B cell (primary cell): Measurements from ENCODE around the gene THSD4. TPM values are rescaled to one million over a fixed set of nuclear protein-coding genes. Genes with fewer than 3 reads are reported as not detected.

ENCODE experiments used
- ATAC-seq: fragments of 200-7000 bp; cut with Tn5 transposase; one replicate; pipeline ENCODE4 v1.10.0; 2021; ENCODE audit warnings: low read depth, mild to moderate bottlenecking, moderate number of reproducible peaks, moderate library complexity
- CTCF ChIA-PET: fragments of 350-600 bp; sonication (Branson Sonifier 250); formaldehyde crosslinking; loops from one replicate; lab custom pipeline; 2021; ENCODE audit warnings: antibody characterized with exemption, inconsistent platforms; lab: Charles Lee
- POLR2A ChIA-PET: fragments of 350-600 bp; sonication (Branson Sonifier 250); formaldehyde crosslinking; loops from one replicate; lab custom pipeline; 2021; ENCODE audit warnings: antibody characterized with exemption; lab: Charles Lee
- DNase-seq: peaks from one replicate; pipeline ENCODE4 v3.0.0; 2013
- H2AFZ ChIP-seq: 2 replicates; pipeline ENCODE4 v1.6.1; 2012; ENCODE audit warnings: mild to moderate bottlenecking, low read depth, low read length; ENCODE audit not compliant: insufficient read depth, poor library complexity, severe bottlenecking
- H3K27ac ChIP-seq, 2 donors: 1 replicate in 1 of 2; 2 replicates in 1 of 2; pipeline ENCODE4 v1.5.1; 2012 to 2013; ENCODE audit warnings: low read length in 2 of 2, mild to moderate bottlenecking in 2 of 2, moderate library complexity in 1 of 2
- H3K27me3 ChIP-seq, 4 experiments: fragments of 200-600 bp in 1 of 4; sonication (generic) in 1 of 4; replicated peaks in 1 of 4; 1 replicate in 2 of 4; 2 replicates in 2 of 4; pipeline versions ENCODE4 v1.6.1 to v1.7.0; 2013 to 2016; ENCODE audit warnings: low read length in 3 of 4, mild to moderate bottlenecking in 2 of 4, mixed read lengths in 1 of 4, moderate library complexity in 1 of 4; ENCODE audit not compliant: insufficient read depth in 4 of 4, control insufficient read depth in 3 of 4; ENCODE audit errors: control extremely low read depth in 1 of 4
- H3K36me3 ChIP-seq, 2 experiments: replicated peaks in 1 of 2; 1 replicate in 1 of 2; 2 replicates in 1 of 2; pipeline versions ENCODE4 v1.6.1 to v1.7.1; 2013; ENCODE audit warnings: low read length in 1 of 2; ENCODE audit not compliant: insufficient read depth in 2 of 2, control insufficient read depth in 1 of 2; ENCODE audit errors: control extremely low read depth in 1 of 2, extremely low read depth in 1 of 2
- H3K4me1 ChIP-seq, 2 donors: fragments of 200-600 bp in 1 of 2; sonication (generic) in 1 of 2; 1 replicate in 1 of 2; 2 replicates in 1 of 2; pipeline versions ENCODE4 v1.5.1 to v1.6.1; 2013 to 2017; ENCODE audit warnings: low read length in 2 of 2; ENCODE audit not compliant: control insufficient read depth in 2 of 2, insufficient read depth in 2 of 2
- H3K4me2 ChIP-seq: replicated peaks from 2 replicates; pipeline ENCODE3; 2012; ENCODE audit warnings: mild to moderate bottlenecking, low read depth, low read length; ENCODE audit not compliant: poor library complexity, severe bottlenecking
- H3K4me3 ChIP-seq, 5 experiments: fragments of 200-600 bp in 1 of 5; sonication (generic) in 1 of 5; 1 replicate in 3 of 5; 2 replicates in 2 of 5; pipeline versions ENCODE4 v1.5.1 to v1.7.0; 2011 to 2016; ENCODE audit warnings: low read length in 4 of 5, mild to moderate bottlenecking in 4 of 5, low read depth in 2 of 5, control low read depth in 1 of 5, moderate library complexity in 1 of 5; ENCODE audit not compliant: insufficient read depth in 1 of 5; ENCODE audit errors: control extremely low read depth in 1 of 5, extremely low read depth in 1 of 5
- H3K79me2 ChIP-seq: fragments of 200-600 bp; sonication (generic); one replicate; pipeline ENCODE4 v1.6.0; 2016; ENCODE audit warnings: low read length; ENCODE audit not compliant: control insufficient read depth, insufficient read depth
- H3K9ac ChIP-seq: fragments of 200-600 bp; sonication (generic); 2 replicates; pipeline ENCODE4 v1.6.1; 2017; ENCODE audit warnings: mild to moderate bottlenecking, low read length, moderate library complexity
- H3K9me3 ChIP-seq, 3 donors: one replicate each; pipeline versions ENCODE4 v1.6.1 to v1.7.1; 2013; ENCODE audit warnings: low read length in 2 of 3; ENCODE audit not compliant: control insufficient read depth in 2 of 3, insufficient read depth in 1 of 3; ENCODE audit errors: control extremely low read depth in 1 of 3
- H4K20me1 ChIP-seq: 2 replicates; pipeline ENCODE4 v1.6.0; 2012; ENCODE audit warnings: mild to moderate bottlenecking, low read length; ENCODE audit not compliant: insufficient read depth, control insufficient read depth, poor library complexity, severe bottlenecking
- H3K27ac Mint-ChIP-seq: one replicate; pipeline ENCODE4 v1.8.0; 2021; ENCODE audit warnings: mixed read lengths
- H3K27me3 Mint-ChIP-seq: one replicate; pipeline ENCODE4 v1.8.0; 2021; ENCODE audit warnings: mixed read lengths
- H3K4me1 Mint-ChIP-seq: one replicate; pipeline ENCODE4 v1.8.0; 2021; ENCODE audit warnings: mixed read lengths
- H3K4me3 Mint-ChIP-seq: one replicate; pipeline ENCODE4 v1.8.0; 2021; ENCODE audit warnings: mixed read lengths
- H3K9me3 Mint-ChIP-seq: one replicate; pipeline ENCODE4 v1.8.0; 2022; ENCODE audit warnings: mixed read lengths; ENCODE audit not compliant: insufficient read depth
- EZH2 ChIP-seq: IDR thresholded peaks from 2 replicates; pipeline ENCODE4 v1.6.1; 2012; ENCODE audit warnings: borderline replicate concordance, low read depth, mild to moderate bottlenecking, moderate library complexity, low read length; ENCODE audit not compliant: insufficient read depth, poor library complexity, severe bottlenecking
- WGBS: methylation state at CpG from one replicate; pipeline ENCODE4 v1.1.5; 2013; ENCODE audit warnings: missing lambda C conversion rate; ENCODE audit not compliant: insufficient coverage; 5-methylcytosine and 5-hydroxymethylcytosine counted together
- intact Hi-C: fragments of 100-400 bp; cut with micrococcal nuclease; formaldehyde crosslinking; loops from one replicate; pipeline ENCODE4 v1.10.0; 2022
- polyA plus RNA-seq: library from polyadenylated mRNA; depleted of rRNA; stranded (reverse); fragments of >200 nt; gene quantifications from 2 replicates; pipeline ENCODE4 v1.2.3, GENCODE V29; 2012
- total RNA-seq, 2 donors: library from RNA; stranded (reverse); fragments of 120-200 nt in 1 of 2; gene quantifications; 1 replicate in 1 of 2; 2 replicates in 1 of 2; pipeline versions ENCODE4 v1.2.3 to v1.2.4, GENCODE V29; 2013 to 2022
- TF ChIP-seq, protein P1 (sequence below): fragments of 200-600 bp; IDR thresholded peaks from one replicate; pipeline ENCODE4 v1.8.0; 2022; ENCODE audit warnings: antibody characterized with exemption, mild to moderate bottlenecking

THSD4 gene
- total and polyA plus RNA-seq, 2 donors (not counting 1 experiment from before 2014, with no cell fraction given), result not detected

GRCh38 chr15:71197620-71198019 is 82.3 kb downstream of the THSD4 start:
- Histone ChIP-seq H2AFZ (no peak overlapping the region), H3K9me3 (peaks cover 0 to 9% (median 0%) of the 10 kb centered on the region in 3 donors), H3K9ac (no peak overlapping the region), H3K4me1 (no peaks in the 10 kb centered on the region), H3K4me2 (no peak overlapping the region), H3K27me3 (no peaks in the 10 kb centered on the region), H3K27ac (no peak overlapping the region), H3K4me3 (no peak overlapping the region), H4K20me1 (no peaks in the 10 kb centered on the region), H3K79me2 (no peaks in the 10 kb centered on the region), H3K36me3 (no peaks in the 10 kb centered on the region)
- no peak for ATAC-seq
- POLR2A ChIA-PET, result no interaction called here
- Mint-ChIP-seq H3K4me1 (no peaks in the 10 kb centered on the region), H3K9me3 (no peaks in the 10 kb centered on the region), H3K27ac (no peak overlapping the region), H3K27me3 (peaks cover 13% of the 10 kb centered on the region), H3K4me3 (no peak overlapping the region)
- CTCF ChIA-PET, result no interaction called here
- TF ChIP-seq, protein P1, sequence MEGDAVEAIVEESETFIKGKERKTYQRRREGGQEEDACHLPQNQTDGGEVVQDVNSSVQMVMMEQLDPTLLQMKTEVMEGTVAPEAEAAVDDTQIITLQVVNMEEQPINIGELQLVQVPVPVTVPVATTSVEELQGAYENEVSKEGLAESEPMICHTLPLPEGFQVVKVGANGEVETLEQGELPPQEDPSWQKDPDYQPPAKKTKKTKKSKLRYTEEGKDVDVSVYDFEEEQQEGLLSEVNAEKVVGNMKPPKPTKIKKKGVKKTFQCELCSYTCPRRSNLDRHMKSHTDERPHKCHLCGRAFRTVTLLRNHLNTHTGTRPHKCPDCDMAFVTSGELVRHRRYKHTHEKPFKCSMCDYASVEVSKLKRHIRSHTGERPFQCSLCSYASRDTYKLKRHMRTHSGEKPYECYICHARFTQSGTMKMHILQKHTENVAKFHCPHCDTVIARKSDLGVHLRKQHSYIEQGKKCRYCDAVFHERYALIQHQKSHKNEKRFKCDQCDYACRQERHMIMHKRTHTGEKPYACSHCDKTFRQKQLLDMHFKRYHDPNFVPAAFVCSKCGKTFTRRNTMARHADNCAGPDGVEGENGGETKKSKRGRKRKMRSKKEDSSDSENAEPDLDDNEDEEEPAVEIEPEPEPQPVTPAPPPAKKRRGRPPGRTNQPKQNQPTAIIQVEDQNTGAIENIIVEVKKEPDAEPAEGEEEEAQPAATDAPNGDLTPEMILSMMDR, result no peak
- WGBS, result 100% methylated on average over 3 of the region's 3 CpGs
- no peak for DNase-seq
- intact Hi-C loops, result no loop called here

DNA sequence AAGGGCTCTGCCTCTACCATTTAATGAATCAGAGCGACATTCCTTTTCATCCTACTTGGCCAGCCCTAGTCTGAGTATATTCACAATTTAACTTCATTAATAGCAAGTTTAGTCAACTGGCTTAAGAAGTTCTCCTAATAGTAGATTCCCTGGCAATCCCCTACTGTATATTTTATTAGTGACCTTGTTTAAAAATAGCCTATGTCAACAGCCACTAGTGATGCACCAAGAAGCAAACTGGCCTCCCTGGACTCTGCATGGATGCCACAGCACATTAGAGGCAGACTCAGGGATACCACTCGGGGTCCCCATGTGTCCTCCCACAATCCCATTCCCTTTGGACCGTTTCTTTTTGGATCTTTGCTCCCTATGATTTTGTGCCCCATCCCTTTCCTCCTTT is 83.6 kb downstream of the THSD4 start:
- Histone ChIP-seq H3K27ac (no peak overlapping the region), H3K9me3 (peaks cover 0 to 5% (median 0%) of the 10 kb centered on the region in 3 donors), H3K9ac (no peak overlapping the region), H4K20me1 (no peaks in the 10 kb centered on the region), H3K4me1 (no peaks in the 10 kb centered on the region), H3K4me3 (no peak overlapping the region), H3K27me3 (no peaks in the 10 kb centered on the region), H3K36me3 (no peaks in the 10 kb centered on the region), H3K4me2 (no peak overlapping the region), H2AFZ (peak overlapping the region; percentile 1), H3K79me2 (no peaks in the 10 kb centered on the region)
- H3K27ac Mint-ChIP-seq, result no peak overlapping the region
- H3K9me3 Mint-ChIP-seq, result no peaks in the 10 kb centered on the region
- ATAC-seq (no peak), DNase-seq (no peak)
- ChIA-PET POLR2A (no interaction called here), CTCF (no interaction called here)
- 77% methylated on average over 2 of the region's 3 CpGs for WGBS
- no peak overlapping the region for H3K4me3 Mint-ChIP-seq
- intact Hi-C loops, result no loop called here
- peaks cover 13% of the 10 kb centered on the region for H3K27me3 Mint-ChIP-seq
- H3K4me1 Mint-ChIP-seq, result no peaks in the 10 kb centered on the region
- TF ChIP-seq EZH2, result no peak
- TF ChIP-seq, protein P1, result no peak
